Ishikawa (cell line): ENCODE results near the gene UBE3D.

ENCODE experiments used
- CEBPB ChIP-seq: IDR thresholded peaks from 2 replicates; pipeline ENCODE4 v1.6.1; 2012
- REST ChIP-seq: IDR thresholded peaks from 2 replicates; pipeline ENCODE4 v1.6.1; 2012; ENCODE audit warnings: low read depth, mild to moderate bottlenecking
- USF1 ChIP-seq: IDR thresholded peaks from 2 replicates; pipeline ENCODE4 v1.6.1; 2012
- YY1 ChIP-seq: IDR thresholded peaks from 2 replicates; pipeline ENCODE4 v1.6.1; 2012; ENCODE audit warnings: low read depth

GRCh38 chr6:82995066-82995465 is 70.6 kb downstream of the UBE3D start:
- TF ChIP-seq YY1, result no peak
- TF ChIP-seq USF1, result no peak
- no peak for TF ChIP-seq REST
- TF ChIP-seq CEBPB, result no peak
